HS-5 (cell line): Measurements from ENCODE around the gene PTP4A2.
"Not testable (repeated sequence)": the region's sequence is repeated elsewhere in the genome, so short reads cannot be mapped to it uniquely, and the experiment has no call there.

Source experiments
- DNase-seq: peaks from one replicate; pipeline ENCODE4 v3.0.0-alpha.2; 2012; ENCODE audit warnings: low read depth

The PTP4A2 gene

DNA sequence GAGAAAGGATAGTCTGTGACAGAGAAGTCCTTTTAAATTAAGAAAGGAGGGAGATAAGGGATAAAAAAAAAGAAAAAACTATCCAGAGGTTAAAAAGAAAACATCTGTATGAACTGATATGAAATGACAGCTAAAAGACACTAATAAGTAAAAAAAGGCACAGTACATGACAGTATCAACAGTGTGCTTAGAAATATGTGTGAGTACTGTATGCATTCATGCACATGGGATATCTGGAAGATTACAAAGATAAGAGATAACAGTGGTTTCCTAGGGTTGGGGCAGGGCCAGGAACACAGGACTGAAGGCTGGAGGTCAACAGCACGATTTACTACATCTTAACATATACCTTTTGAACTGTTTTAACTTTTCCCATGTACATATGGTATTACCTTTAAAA, 13.3 kb downstream of the PTP4A2 start:
- DNase-seq, result no peak

DNA sequence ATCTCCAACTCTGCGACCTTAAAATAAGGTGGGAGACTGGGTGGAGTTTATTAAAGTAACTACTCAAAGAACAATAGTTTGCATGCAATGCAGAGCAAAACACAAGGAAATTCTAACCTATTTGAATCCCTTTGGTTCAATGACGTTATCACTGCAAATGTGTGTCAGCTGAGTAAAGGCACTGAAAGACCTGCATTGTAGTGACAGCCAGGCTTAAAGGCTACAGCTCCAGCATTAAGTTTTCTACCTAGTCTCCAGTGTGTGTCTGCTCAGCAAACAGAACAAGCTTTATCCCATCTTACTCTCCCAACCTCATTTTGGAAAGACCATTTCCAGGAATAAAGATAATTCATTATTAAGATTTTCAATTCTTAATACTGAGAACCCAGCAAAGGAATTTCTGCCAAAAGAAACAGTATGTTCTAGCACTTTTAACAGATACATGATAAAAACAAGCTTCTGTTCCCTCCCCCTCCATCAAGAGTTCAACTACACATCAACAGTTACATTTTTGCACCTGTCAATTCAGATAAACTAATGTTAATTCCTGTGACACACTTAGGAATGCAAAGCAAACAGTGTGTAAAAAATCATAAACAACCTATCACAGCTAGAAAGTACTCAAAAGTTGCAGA, 14.2 kb downstream of the PTP4A2 start:
- no peak for DNase-seq

- DNase-seq, result no peak
Observed at GRCh38 chr1:31920956-31921355, 17.2 kb downstream of the PTP4A2 start.

DNA sequence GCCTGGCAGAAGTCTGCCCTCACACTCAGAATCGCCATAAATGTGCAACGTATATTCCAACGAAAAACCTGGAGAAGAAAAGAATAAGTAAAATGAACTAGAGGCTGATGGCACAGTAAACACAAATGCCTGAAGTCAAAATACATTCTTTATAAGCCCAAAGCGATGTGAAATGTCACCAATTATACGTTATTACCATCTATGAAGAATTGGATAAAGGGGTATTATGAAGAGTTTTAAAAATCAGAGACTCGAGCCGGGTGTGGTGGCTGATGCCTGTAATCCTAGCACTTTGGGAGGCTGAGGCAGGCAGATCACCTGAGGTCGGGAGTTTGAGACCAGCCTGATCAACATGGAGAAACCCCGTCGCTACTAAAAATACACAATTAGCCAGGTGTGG, 18.6 kb downstream of the PTP4A2 start:
- DNase-seq, result no peak

DNA sequence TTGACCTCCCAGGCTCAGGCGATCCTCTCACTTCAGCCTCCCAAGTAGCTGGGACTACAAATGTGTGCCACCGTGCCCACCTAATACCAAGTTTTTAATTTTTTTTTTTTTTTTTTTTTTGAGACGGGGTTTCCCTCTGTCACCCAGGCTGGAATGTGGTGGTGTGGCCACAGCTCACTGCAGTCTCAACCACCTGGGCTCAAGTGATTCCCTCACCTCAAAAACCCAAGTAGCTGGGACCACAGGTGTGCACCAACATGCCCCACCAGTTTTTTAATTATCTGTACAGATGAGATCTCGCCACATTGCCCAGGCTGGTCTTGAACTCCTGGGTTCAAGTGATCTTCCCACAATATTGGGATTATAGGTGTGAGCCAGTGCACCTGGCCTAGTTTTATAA, 22.7 kb downstream of the PTP4A2 start:
- no peak for DNase-seq

DNA sequence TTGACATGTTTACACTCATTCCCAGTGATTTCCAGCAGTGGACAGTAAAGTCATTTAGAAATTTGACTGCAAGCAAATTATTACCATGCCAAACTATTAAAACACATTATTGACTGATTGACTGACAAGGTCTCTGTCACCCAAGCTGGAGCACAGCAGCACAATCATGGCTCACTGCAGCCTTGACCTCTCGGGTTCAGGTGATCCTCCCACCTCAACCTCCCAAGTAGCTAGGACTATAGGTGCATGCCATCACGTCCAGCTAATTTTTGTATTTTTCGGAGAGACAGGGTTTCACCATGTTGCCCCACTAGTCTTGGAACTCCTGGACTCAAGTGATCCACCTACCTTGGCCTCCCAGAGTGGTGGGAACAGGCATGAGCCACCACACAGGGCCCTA, 24.2 kb downstream of the PTP4A2 start:
- no peak for DNase-seq

GRCh38 chr1:31912839-31913239, 25.3 kb downstream of the PTP4A2 start:
- DNase-seq, result no peak

- no peak for DNase-seq
Observed at GRCh38 chr1:31911994-31912780, 26.0 kb downstream of the PTP4A2 start.

GRCh38 chr1:31910933-31911332, 27.2 kb downstream of the PTP4A2 start:
- DNase-seq, result no peak

- no peak for DNase-seq
Observed at GRCh38 chr1:31909691-31910090, 28.5 kb downstream of the PTP4A2 start.

DNA sequence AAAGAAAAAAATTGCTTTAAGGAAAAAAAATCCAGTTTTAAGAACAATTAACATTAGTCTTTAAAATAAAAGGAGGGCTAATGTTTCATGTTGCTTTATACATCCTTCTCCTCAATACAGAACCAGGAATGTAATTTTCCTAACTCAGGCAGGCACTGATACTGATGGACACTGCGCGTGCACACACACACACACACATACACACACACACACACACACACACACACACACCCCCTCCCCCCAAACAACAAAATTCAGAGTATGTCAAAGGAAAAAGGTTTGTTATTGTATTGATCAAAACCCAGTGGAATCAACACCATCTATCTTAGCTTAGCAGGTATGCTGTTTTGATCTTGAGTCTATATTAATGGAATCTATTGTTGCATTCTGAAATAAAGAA, 31.6 kb downstream of the PTP4A2 start:
- DNase-seq, result no peak

DNA sequence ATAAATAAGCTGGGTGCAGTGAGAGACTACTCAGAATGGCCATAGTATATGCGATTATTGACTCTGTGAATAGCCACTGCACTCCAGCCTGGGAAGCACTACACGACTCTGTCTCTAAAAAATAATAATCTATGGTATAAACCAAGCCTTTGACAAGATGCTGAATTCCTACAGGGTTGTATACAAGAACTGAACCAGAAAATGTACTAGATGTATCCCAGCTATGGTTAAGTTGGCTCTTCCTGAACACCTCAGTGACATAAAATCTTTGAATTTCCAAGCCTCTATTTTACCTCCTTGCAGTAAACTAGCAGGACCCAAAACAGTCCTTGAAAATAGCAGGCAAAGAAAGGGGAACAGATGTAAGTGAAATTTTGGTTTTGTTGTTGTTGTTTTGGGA, 32.5 kb downstream of the PTP4A2 start:
- no peak for DNase-seq

- no peak for DNase-seq
Observed at GRCh38 chr1:31905093-31905509, 33.1 kb downstream of the PTP4A2 start.

GRCh38 chr1:31904339-31905092, 33.7 kb downstream of the PTP4A2 start:
- no peak for DNase-seq

- no peak for DNase-seq
Observed at GRCh38 chr1:31902510-31902860, 35.7 kb downstream of the PTP4A2 start.

- no peak for DNase-seq
Observed at GRCh38 chr1:31901838-31902509, 36.2 kb downstream of the PTP4A2 start.

DNA sequence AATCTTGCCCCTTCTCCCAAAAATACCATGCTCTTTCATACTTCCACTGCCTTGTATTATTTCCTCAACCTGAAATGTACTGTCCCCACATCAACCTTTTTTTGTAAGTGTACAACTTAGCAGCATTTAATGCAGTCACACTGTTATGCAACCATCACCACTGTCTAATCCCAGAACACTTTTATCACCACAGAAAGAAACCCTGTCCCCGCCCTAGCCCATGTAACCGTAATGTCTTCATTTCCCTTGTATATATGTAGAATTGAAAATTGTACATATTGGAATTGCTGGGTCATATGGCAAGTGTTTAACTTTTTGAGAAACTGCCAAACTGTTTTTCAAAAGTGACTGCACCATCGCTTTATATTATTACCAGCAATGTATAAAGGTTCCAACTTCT, 37.4 kb downstream of the PTP4A2 start:
- DNase-seq, result no peak

DNA sequence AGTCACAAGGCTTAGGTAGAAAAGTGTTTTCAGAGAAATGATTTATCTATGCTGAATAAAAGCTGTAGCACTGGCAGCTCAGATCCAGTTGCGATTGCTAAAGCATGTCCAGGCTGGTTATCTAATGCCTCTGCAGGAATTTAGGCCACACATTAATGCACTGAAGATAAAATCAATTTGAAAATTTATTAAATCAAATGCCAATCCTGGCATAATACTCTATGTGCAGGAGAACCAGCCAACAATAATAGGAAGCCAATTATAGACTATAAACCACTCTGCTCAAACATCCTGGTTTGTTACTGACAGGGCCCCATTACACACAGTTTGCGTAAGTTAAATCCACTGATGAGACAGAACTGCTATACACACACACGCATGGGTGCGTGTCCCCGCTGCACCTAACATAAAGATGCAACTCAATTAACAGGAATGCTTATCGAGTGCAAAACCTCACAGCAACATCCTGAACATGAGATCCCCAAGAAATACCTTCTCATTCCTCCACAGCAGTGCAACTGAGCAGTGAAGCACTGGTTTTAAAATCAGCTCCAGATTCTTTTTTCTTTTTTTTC, 40.6 kb downstream of the PTP4A2 start:
- no peak for DNase-seq

- not testable (repeated sequence) for DNase-seq
Observed at GRCh38 chr1:31895474-31896198, 42.5 kb downstream of the PTP4A2 start.

DNA sequence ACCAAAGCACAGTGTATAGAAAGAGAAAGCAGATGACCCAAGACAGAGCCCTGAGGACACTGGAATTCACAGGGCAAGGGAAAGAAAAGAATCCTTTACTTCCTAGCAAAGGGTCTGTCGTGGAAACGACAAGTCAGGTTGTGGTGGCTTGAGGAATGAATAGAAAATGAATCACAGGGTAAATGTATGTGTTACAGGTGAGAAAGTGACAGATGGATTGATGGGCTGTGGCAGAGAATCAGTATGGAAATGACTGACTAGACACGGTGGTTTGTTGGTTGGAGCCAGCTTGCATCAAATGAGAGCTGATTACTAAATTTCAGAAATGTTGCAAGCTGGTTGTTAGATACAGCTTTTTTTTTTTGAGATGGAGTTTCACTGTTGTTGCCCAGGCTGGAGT, 46.9 kb downstream of the PTP4A2 start:
- no peak for DNase-seq

- DNase-seq, result no peak
Observed at GRCh38 chr1:31888291-31888690, 49.9 kb downstream of the PTP4A2 start.

- no peak for DNase-seq
Observed at GRCh38 chr1:31886866-31887265, 51.3 kb downstream of the PTP4A2 start.
